WERI-Rb-1 (cell line): Measurements from ENCODE around the gene CELF2.

Source experiments
- DNase-seq: peaks from one replicate; pipeline ENCODE4 v3.0.0-alpha.2; 2020
- H3K27ac ChIP-seq: fragments of 250-450 bp; sonication (Bioruptor Pico); 2 replicates; pipeline ENCODE4 v1.5.1; 2020; ENCODE audit warnings: mild to moderate bottlenecking, moderate library complexity
- H3K27me3 ChIP-seq: fragments of 250-450 bp; sonication (Bioruptor Pico); 2 replicates; pipeline ENCODE4 v1.5.1; 2021; ENCODE audit warnings: mild to moderate bottlenecking, low read depth, moderate library complexity; ENCODE audit not compliant: insufficient read depth, severe bottlenecking
- H3K36me3 ChIP-seq: fragments of 250-450 bp; sonication (Bioruptor Pico); 2 replicates; pipeline ENCODE4 v1.5.1; 2020; ENCODE audit warnings: mild to moderate bottlenecking, moderate library complexity
- H3K4me3 ChIP-seq: 2 replicates; pipeline ENCODE4 v1.5.1; 2011; ENCODE audit warnings: low read depth, mild to moderate bottlenecking, control low read depth, low read length
- H3K9me3 ChIP-seq: fragments of 250-450 bp; sonication (Bioruptor Pico); 2 replicates; pipeline ENCODE4 v1.5.1; 2021; ENCODE audit warnings: mild to moderate bottlenecking, moderate library complexity; ENCODE audit not compliant: severe bottlenecking
- TF ChIP-seq, protein P1 (sequence below): IDR thresholded peaks from 2 replicates; pipeline ENCODE4 v1.5.1; 2011; ENCODE audit warnings: low read depth, mild to moderate bottlenecking, control low read depth, inconsistent platforms, low read length

The CELF2 gene

GRCh38 chr10:11381511-11381910 is 363.8 kb downstream of the CELF2 start:
- Histone ChIP-seq H3K27me3 (no peaks in the 10 kb centered on the region), H3K27ac (no peak overlapping the region), H3K9me3 (no peaks in the 10 kb centered on the region), H3K36me3 (no peaks in the 10 kb centered on the region), H3K4me3 (no peak overlapping the region)
- DNase-seq = no peak
- TF ChIP-seq, protein P1, sequence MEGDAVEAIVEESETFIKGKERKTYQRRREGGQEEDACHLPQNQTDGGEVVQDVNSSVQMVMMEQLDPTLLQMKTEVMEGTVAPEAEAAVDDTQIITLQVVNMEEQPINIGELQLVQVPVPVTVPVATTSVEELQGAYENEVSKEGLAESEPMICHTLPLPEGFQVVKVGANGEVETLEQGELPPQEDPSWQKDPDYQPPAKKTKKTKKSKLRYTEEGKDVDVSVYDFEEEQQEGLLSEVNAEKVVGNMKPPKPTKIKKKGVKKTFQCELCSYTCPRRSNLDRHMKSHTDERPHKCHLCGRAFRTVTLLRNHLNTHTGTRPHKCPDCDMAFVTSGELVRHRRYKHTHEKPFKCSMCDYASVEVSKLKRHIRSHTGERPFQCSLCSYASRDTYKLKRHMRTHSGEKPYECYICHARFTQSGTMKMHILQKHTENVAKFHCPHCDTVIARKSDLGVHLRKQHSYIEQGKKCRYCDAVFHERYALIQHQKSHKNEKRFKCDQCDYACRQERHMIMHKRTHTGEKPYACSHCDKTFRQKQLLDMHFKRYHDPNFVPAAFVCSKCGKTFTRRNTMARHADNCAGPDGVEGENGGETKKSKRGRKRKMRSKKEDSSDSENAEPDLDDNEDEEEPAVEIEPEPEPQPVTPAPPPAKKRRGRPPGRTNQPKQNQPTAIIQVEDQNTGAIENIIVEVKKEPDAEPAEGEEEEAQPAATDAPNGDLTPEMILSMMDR = no peak

DNA sequence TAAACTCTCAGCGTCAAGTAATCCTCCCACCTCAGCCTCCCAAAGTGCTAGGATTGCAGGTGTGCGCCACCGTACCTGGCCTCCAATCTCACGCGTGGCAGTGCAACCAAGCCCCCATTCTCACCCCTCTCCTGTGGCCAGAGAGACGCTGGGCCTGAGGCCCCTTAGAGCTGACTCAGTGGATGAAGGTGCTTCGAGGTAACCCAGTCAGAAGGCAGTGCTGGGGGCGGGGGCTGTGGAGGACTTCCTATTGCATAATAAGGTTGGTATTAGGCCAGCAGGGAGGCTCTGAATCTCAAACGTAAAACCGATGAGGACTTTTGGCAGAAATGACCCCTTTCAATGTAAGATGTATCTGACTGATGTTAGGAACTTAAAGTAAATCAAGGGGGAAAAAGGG is 364.5 kb downstream of the CELF2 start:
- H3K4me3 ChIP-seq = no peak overlapping the region
- no peak for DNase-seq
- no peaks in the 10 kb centered on the region for H3K36me3 ChIP-seq
- no peaks in the 10 kb centered on the region for H3K9me3 ChIP-seq
- no peak overlapping the region for H3K27ac ChIP-seq
- TF ChIP-seq, protein P1 = no peak
- H3K27me3 ChIP-seq = no peaks in the 10 kb centered on the region

DNA sequence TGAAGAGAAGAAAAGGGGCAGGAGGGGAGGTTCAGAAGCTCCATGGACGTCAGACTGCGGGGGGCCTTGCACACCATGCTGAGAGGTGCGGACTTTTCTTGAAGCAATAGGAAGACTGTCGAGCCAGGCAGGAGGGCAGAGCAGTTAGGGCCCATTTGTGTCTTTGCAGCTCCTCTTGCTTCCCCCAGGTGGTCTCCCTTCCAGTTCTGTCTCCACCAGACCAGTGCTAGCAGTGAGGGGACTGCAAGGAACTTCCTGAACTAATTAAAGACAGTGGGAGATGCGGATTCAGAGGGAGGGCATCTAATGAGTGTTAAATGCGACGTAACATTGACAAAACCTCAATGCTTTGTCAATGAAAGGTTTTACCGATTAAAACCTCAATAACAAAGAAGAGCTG is 368.4 kb downstream of the CELF2 start:
- no peaks in the 10 kb centered on the region for H3K27me3 ChIP-seq
- H3K27ac ChIP-seq = no peak overlapping the region
- TF ChIP-seq, protein P1 = no peak
- H3K9me3 ChIP-seq = no peaks in the 10 kb centered on the region
- H3K4me3 ChIP-seq = no peak overlapping the region
- no peak for DNase-seq
- no peaks in the 10 kb centered on the region for H3K36me3 ChIP-seq
